K562 treated with DMSO at 1 percent for 48 hours (cell line): ENCODE measurements around the gene GTF2IRD1. TPM values are rescaled to one million over a fixed set of nuclear protein-coding genes. Genes with fewer than 3 reads are reported as not detected.

ENCODE experiments used
- total RNA-seq: library from RNA; unstranded; fragments of 300-600 nt; gene quantifications from 2 replicates; pipeline ENCODE4 v1.2.3, GENCODE V29; 2022; ENCODE audit warnings: low replicate concordance; ENCODE audit errors: extremely low read depth

Gene GTF2IRD1, protein sequence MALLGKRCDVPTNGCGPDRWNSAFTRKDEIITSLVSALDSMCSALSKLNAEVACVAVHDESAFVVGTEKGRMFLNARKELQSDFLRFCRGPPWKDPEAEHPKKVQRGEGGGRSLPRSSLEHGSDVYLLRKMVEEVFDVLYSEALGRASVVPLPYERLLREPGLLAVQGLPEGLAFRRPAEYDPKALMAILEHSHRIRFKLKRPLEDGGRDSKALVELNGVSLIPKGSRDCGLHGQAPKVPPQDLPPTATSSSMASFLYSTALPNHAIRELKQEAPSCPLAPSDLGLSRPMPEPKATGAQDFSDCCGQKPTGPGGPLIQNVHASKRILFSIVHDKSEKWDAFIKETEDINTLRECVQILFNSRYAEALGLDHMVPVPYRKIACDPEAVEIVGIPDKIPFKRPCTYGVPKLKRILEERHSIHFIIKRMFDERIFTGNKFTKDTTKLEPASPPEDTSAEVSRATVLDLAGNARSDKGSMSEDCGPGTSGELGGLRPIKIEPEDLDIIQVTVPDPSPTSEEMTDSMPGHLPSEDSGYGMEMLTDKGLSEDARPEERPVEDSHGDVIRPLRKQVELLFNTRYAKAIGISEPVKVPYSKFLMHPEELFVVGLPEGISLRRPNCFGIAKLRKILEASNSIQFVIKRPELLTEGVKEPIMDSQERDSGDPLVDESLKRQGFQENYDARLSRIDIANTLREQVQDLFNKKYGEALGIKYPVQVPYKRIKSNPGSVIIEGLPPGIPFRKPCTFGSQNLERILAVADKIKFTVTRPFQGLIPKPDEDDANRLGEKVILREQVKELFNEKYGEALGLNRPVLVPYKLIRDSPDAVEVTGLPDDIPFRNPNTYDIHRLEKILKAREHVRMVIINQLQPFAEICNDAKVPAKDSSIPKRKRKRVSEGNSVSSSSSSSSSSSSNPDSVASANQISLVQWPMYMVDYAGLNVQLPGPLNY
- not detected in 2 replicates for total RNA-seq

DNA sequence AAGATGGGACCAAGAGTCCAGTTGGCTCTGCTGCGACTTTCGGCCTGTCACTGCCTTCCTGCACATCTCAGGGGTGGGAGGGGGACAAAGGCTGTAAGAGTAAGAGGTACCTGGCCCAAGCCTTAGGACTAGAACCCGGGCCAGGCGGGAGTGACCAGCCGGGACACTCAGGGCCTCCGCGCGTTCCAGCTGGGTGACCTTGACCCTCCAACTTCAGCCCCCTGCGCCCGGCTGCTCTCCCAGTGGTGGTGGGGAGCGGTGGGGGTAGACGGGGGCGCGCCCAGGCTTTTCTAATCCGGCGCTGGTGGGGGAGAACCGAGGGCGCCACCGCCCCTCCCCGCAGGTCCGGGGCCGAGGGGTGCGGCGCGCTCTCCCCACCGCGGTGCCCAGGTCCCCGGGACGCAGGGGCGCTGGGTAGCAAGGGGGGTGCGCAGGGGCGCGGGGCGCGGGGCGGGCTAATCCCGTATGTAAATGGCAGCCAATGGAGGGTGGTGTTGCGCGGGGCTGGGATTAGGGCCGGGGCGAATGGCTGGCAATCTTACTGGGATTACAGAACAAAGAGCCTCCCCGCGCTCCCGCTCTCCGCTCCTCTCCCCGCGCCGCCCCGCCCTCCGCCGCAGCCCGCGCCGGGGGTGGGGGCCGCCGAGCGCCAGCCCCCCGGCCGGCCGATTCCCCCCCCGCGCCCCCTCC lies at the start of gene GTF2IRD1:
Gene GTF2IRD1, plus strand, starts transcription at position 585 of the 690 bp plus-strand sequence. CDS start 54,175 bp downstream, outside the sequence.

Other genes starting within 250 kb of the GTF2IRD1 start
- gene LAT2, start 243.9 kb upstream of the GTF2IRD1 start, total RNA-seq, result not detected in 2 replicates
- not detected in 2 replicates for gene RFC2, start 199.5 kb upstream of the GTF2IRD1 start, total RNA-seq
- not detected in 2 replicates for gene CLIP2, start 164.5 kb upstream of the GTF2IRD1 start, total RNA-seq
- 87.3 TPM in 1 of 2 replicates, not detected in the other for gene GTF2I, start 203.8 kb downstream of the GTF2IRD1 start, total RNA-seq